HFFc6 (cell line): ENCODE results near the gene NR5A2. TPM values are rescaled to one million over a fixed set of nuclear protein-coding genes. Genes with fewer than 3 reads are reported as not detected.
A peak's percentile ranks its signal among the peaks of the same experiment; 100 is the strongest.

Experiments used
- DNase-seq: peaks from one replicate; pipeline ENCODE4 v3.0.0-alpha.2; 2018
- H3K27ac Mint-ChIP-seq: 2 replicates; pipeline ENCODE4 v1.8.0; 2020; ENCODE audit warnings: mild to moderate bottlenecking, mixed read lengths
- H3K27me3 Mint-ChIP-seq: 2 replicates; pipeline ENCODE4 v1.8.0; 2021; ENCODE audit warnings: mild to moderate bottlenecking, moderate library complexity, mixed read lengths; ENCODE audit not compliant: insufficient read depth
- H3K36me3 Mint-ChIP-seq: 2 replicates; pipeline ENCODE4 v1.8.0; 2021; ENCODE audit warnings: low read depth, mixed read lengths
- H3K4me1 Mint-ChIP-seq: 2 replicates; pipeline ENCODE4 v1.8.0; 2020; ENCODE audit warnings: low read depth, mixed read lengths
- H3K4me3 Mint-ChIP-seq: 2 replicates; pipeline ENCODE4 v1.8.0; 2020; ENCODE audit warnings: mild to moderate bottlenecking, moderate library complexity, mixed read lengths
- H3K9me3 Mint-ChIP-seq: 2 replicates; pipeline ENCODE4 v1.8.0; 2020; ENCODE audit warnings: mild to moderate bottlenecking, mixed read lengths
- CTCF ChIP-seq: fragments of 200-600 bp; sonication (generic); IDR thresholded peaks from 2 replicates; pipeline ENCODE4 v1.5.0; 2021; ENCODE audit warnings: antibody characterized with exemption, mild to moderate bottlenecking
- total RNA-seq, 6 experiments: library from RNA; stranded (reverse); fragmentation: NEBNext Ultra II Directional; extraction: Animal tissue kit (Norgen Biotek cat#: 25700); gene quantifications; 2 replicates in 1 of 6; 3 replicates in 5 of 6; pipeline ENCODE4 v1.2.3, GENCODE V29; 2021

Gene NR5A2
- total RNA-seq, 6 experiments from 2014 or later = 0.09 to 1.9 (median 0.97) TPM

GRCh38 chr1:200217703-200218102, 190.2 kb downstream of the NR5A2 start:
- no peak overlapping the region for H3K27ac Mint-ChIP-seq
- 0 out of 2 replicates have a peak, but pooled peaks cover 6% of the 10 kb centered on the region for H3K36me3 Mint-ChIP-seq
- no peak overlapping the region for H3K4me3 Mint-ChIP-seq
- H3K9me3 Mint-ChIP-seq = no peaks in the 10 kb centered on the region
- H3K27me3 Mint-ChIP-seq = no peaks in the 10 kb centered on the region; the same call in none of the 2 replicates
- no peak for TF ChIP-seq CTCF
- DNase-seq = no peak
- H3K4me1 Mint-ChIP-seq = 0 out of 2 replicates have a peak, but pooled peaks cover 6% of the 10 kb centered on the region

- no peak for TF ChIP-seq CTCF
- DNase-seq = no peak
- Mint-ChIP-seq H3K27ac (no peak overlapping the region), H3K4me1 (peaks cover 26% of the 10 kb centered on the region), H3K27me3 (no peaks in the 10 kb centered on the region; the same call in 1 of the 2 replicates), H3K36me3 (no peaks in the 10 kb centered on the region), H3K4me3 (no peak overlapping the region), H3K9me3 (no peaks in the 10 kb centered on the region)
Observed at GRCh38 chr1:200221614-200222282, 194.2 kb downstream of the NR5A2 start.

GRCh38 chr1:200223207-200223606, 195.7 kb downstream of the NR5A2 start:
- Mint-ChIP-seq H3K4me3 (no peak overlapping the region), H3K4me1 (peaks cover 38% of the 10 kb centered on the region), H3K9me3 (no peaks in the 10 kb centered on the region), H3K27me3 (no peaks in the 10 kb centered on the region; the same call in 1 of the 2 replicates), H3K36me3 (no peaks in the 10 kb centered on the region), H3K27ac (no peak overlapping the region)
- no peak for TF ChIP-seq CTCF
- DNase-seq = no peak

- DNase-seq = no peak
- TF ChIP-seq CTCF = no peak
- no peak overlapping the region for H3K4me3 Mint-ChIP-seq
- no peaks in the 10 kb centered on the region for H3K9me3 Mint-ChIP-seq
- H3K27me3 Mint-ChIP-seq = no peaks in the 10 kb centered on the region; the same call in 1 of the 2 replicates
- no peak overlapping the region for H3K27ac Mint-ChIP-seq
- peaks cover 42% of the 10 kb centered on the region for H3K4me1 Mint-ChIP-seq
- no peaks in the 10 kb centered on the region for H3K36me3 Mint-ChIP-seq
Observed at GRCh38 chr1:200223613-200224012, 196.1 kb downstream of the NR5A2 start.

- H3K4me3 Mint-ChIP-seq = no peak overlapping the region
- DNase-seq = peak; percentile 65
- no peaks in the 10 kb centered on the region for H3K36me3 Mint-ChIP-seq
- H3K9me3 Mint-ChIP-seq = no peaks in the 10 kb centered on the region
- no peak overlapping the region for H3K27ac Mint-ChIP-seq
- H3K4me1 Mint-ChIP-seq = peaks cover 49% of the 10 kb centered on the region
- H3K27me3 Mint-ChIP-seq = no peaks in the 10 kb centered on the region; the same call in 1 of the 2 replicates
- TF ChIP-seq CTCF = no peak
Observed at GRCh38 chr1:200224315-200224714, 196.8 kb downstream of the NR5A2 start.
